Esophagus muscularis mucosa (tissue), 4 donors: ENCODE data around the gene STN1. TPM values are rescaled to one million over a fixed set of nuclear protein-coding genes. Genes with fewer than 3 reads are reported as not detected.

ENCODE experiments used
- DNase-seq: peaks from one replicate; pipeline ENCODE4 v3.0.0-alpha.2; 2017; ENCODE audit errors: extremely low spot score
- H3K27ac ChIP-seq, 4 donors: fragments of 200-600 bp; sonication (generic); replicated peaks in 1 of 4; 1 replicate in 3 of 4; 2 replicates in 1 of 4; pipeline ENCODE4 v1.5.1; 2016 to 2019; ENCODE audit warnings: mild to moderate bottlenecking in 1 of 4
- H3K27me3 ChIP-seq, 4 donors: fragments of 200-600 bp; sonication (generic); one replicate each; pipeline versions ENCODE4 v1.5.1 to v1.6.0; 2016 to 2019
- H3K36me3 ChIP-seq, 4 donors: fragments of 200-600 bp; sonication (generic); one replicate each; pipeline ENCODE4 v1.5.1; 2016 to 2019
- H3K4me1 ChIP-seq, 4 donors: fragments of 200-600 bp; sonication (generic); one replicate each; pipeline ENCODE4 v1.5.1; 2016 to 2019
- H3K4me3 ChIP-seq, 4 donors: fragments of 200-600 bp; sonication (generic); 1 replicate in 2 of 4; 2 replicates in 2 of 4; pipeline ENCODE4 v1.5.1; 2016 to 2019; ENCODE audit warnings: mild to moderate bottlenecking in 4 of 4, moderate library complexity in 1 of 4
- H3K9me3 ChIP-seq, 4 donors: fragments of 200-600 bp; sonication (generic); 1 replicate in 3 of 4; 2 replicates in 1 of 4; pipeline ENCODE4 v1.5.1; 2016 to 2019
- EP300 ChIP-seq: sonication (generic); formaldehyde crosslinking; IDR thresholded peaks from one replicate; pipeline ENCODE4 v1.6.1; 2017; ENCODE audit warnings: antibody characterized with exemption
- POLR2A ChIP-seq: fragments of 450-650 bp; IDR thresholded peaks from one replicate; pipeline ENCODE4 v1.6.1; 2017; ENCODE audit warnings: antibody characterized with exemption, moderate library complexity, mild to moderate bottlenecking, low read depth
- POLR2AphosphoS5 ChIP-seq, 2 donors: sonication (generic); formaldehyde crosslinking; IDR thresholded peaks; one replicate each; pipeline ENCODE4 v1.6.1; 2017; ENCODE audit warnings: antibody characterized with exemption in 2 of 2
- WGBS: methylation state at CpG from one replicate; pipeline ENCODE4 v1.1.5; 2018; 5-methylcytosine and 5-hydroxymethylcytosine counted together
- intact Hi-C: fragments of 100-400 bp; cut with DNase I; formaldehyde crosslinking; loops from one replicate; pipeline ENCODE4 v1.15.1; 2023
- total RNA-seq, 4 donors: library from RNA; depleted of rRNA; stranded (reverse); fragments of >200 nt; gene quantifications; one replicate each; pipeline versions ENCODE4 v1.1.0 to v1.2.1, GENCODE V29; 2016
- TF ChIP-seq, protein P1 (sequence below), 3 experiments: fragments of 200-600 bp in 2 of 3; fragments of 450-650 bp in 1 of 3; sonication (generic) in 2 of 3; IDR thresholded peaks; one replicate each; pipeline ENCODE4 v1.5.1; 2017 to 2019; ENCODE audit warnings: antibody characterized with exemption in 3 of 3, mild to moderate bottlenecking in 2 of 3, moderate library complexity in 1 of 3

Gene STN1
- total RNA-seq, 4 donors from 2014 or later: 18.7 to 27.7 (median 24.9) TPM

DNA sequence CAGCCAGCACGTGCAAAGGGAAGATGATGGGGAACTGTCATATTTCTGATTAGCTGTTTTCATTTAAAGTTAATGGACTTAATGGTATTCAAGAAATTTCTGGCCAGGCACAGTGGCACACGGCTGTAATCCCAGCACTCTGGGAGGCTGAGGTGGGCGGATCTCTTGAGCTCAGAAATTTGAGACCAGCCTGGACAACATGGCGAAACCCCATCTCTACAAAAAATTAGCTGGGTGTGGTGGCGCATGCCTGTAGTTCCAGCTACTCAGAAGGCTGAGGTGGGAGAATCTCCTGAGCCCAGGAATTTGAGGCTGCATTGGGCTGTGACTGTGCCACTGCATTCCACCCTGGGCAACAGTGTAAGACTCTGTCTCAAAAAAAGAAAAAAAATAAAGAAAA is 18.7 kb downstream of the STN1 start:
- no peaks in the 10 kb centered on the region for H3K27me3 ChIP-seq
- H3K9me3 ChIP-seq: no peaks in the 10 kb centered on the region
- no peak for TF ChIP-seq EP300
- no peak for TF ChIP-seq POLR2A
- TF ChIP-seq POLR2AphosphoS5 (IDR thresholded peaks at IDR 0.05): no peak
- TF ChIP-seq, protein P1, sequence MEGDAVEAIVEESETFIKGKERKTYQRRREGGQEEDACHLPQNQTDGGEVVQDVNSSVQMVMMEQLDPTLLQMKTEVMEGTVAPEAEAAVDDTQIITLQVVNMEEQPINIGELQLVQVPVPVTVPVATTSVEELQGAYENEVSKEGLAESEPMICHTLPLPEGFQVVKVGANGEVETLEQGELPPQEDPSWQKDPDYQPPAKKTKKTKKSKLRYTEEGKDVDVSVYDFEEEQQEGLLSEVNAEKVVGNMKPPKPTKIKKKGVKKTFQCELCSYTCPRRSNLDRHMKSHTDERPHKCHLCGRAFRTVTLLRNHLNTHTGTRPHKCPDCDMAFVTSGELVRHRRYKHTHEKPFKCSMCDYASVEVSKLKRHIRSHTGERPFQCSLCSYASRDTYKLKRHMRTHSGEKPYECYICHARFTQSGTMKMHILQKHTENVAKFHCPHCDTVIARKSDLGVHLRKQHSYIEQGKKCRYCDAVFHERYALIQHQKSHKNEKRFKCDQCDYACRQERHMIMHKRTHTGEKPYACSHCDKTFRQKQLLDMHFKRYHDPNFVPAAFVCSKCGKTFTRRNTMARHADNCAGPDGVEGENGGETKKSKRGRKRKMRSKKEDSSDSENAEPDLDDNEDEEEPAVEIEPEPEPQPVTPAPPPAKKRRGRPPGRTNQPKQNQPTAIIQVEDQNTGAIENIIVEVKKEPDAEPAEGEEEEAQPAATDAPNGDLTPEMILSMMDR (IDR thresholded peaks at IDR 0.05): no peak
- DNase-seq: no peak
- 97% methylated on average over 5 of the region's 5 CpGs for WGBS
- intact Hi-C loops: no loop called here
- H3K36me3 ChIP-seq: peaks cover 24 to 60% (median 52%) of the 10 kb centered on the region in 4 donors
- H3K4me1 ChIP-seq: peaks cover 21 to 29% (median 23%) of the 10 kb centered on the region in 4 donors
- H3K4me3 ChIP-seq: no peak overlapping the region
- no peak overlapping the region for H3K27ac ChIP-seq

GRCh38 chr10:103897241-103897774 is 20.7 kb downstream of the STN1 start:
- intact Hi-C loops: no loop called here
- no peaks in the 10 kb centered on the region for H3K9me3 ChIP-seq
- peak overlapping the region in 2 of 4 donors; percentile 58 to 74 for H3K27ac ChIP-seq
- H3K4me3 ChIP-seq: no peak overlapping the region
- no peaks in the 10 kb centered on the region for H3K27me3 ChIP-seq
- WGBS: 73% methylated on average over 7 of the region's 7 CpGs
- DNase-seq: peak; percentile 86
- H3K4me1 ChIP-seq: peaks cover 30 to 38% (median 34%) of the 10 kb centered on the region in 4 donors
- TF ChIP-seq EP300 (no peak), POLR2AphosphoS5 (IDR thresholded peaks at IDR 0.05) (no peak), POLR2A (no peak)
- TF ChIP-seq, protein P1 (IDR thresholded peaks at IDR 0.05): no peak
- H3K36me3 ChIP-seq: peaks cover 24 to 57% (median 45%) of the 10 kb centered on the region in 4 donors

DNA sequence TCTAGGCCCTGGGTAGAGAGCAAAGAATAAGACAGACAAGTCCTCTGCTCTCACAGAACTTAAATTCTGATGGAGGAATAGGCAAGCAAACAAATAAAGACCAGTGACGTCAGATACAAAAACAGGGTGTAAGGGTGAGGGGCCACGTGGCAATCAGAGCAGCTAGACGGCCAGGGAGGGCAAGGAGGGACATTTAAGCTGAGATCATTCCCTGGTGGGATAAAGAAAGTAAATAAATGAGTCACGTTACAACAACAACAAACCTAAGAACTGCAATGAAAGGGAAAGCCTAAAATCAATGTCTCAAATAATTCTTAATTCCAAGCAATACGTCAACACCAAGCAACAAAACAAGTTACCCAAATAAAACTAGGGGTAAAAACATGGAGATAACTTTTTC is 21.8 kb downstream of the STN1 start:
- Histone ChIP-seq H3K27ac (peak overlapping the region; percentile 58 to 74 (median 66)), H3K36me3 (peaks cover 24 to 64% (median 51%) of the 10 kb centered on the region in 4 donors), H3K4me3 (no peak overlapping the region), H3K27me3 (no peaks in the 10 kb centered on the region), H3K4me1 (peaks cover 30 to 38% (median 34%) of the 10 kb centered on the region in 4 donors), H3K9me3 (no peaks in the 10 kb centered on the region)
- no peak for DNase-seq
- intact Hi-C loops: no loop called here
- TF ChIP-seq EP300 (no peak), POLR2AphosphoS5 (IDR thresholded peaks at IDR 0.05) (no peak), POLR2A (no peak)
- TF ChIP-seq, protein P1 (IDR thresholded peaks at IDR 0.05): no peak
- 75% methylated on average over 5 of the region's 5 CpGs for WGBS

GRCh38 chr10:103895411-103896186 is 22.4 kb downstream of the STN1 start:
- peaks cover 30 to 41% (median 34%) of the 10 kb centered on the region in 4 donors for H3K4me1 ChIP-seq
- TF ChIP-seq POLR2AphosphoS5 (IDR thresholded peaks at IDR 0.05) (peak in 1 of 2 donors; percentile 42), EP300 (no peak), POLR2A (no peak)
- TF ChIP-seq, protein P1 (IDR thresholded peaks at IDR 0.05): no peak
- no peaks in the 10 kb centered on the region for H3K9me3 ChIP-seq
- WGBS: 48% methylated on average over 9 of the region's 9 CpGs
- intact Hi-C loops: no loop called here
- peaks cover 24 to 70% (median 56%) of the 10 kb centered on the region in 4 donors for H3K36me3 ChIP-seq
- no peak for DNase-seq
- H3K27ac ChIP-seq: peak overlapping the region; percentile 58 to 74 (median 66)
- no peak overlapping the region for H3K4me3 ChIP-seq
- H3K27me3 ChIP-seq: no peaks in the 10 kb centered on the region
